Measurements from ENCODE around the gene ISLR.

DNA sequence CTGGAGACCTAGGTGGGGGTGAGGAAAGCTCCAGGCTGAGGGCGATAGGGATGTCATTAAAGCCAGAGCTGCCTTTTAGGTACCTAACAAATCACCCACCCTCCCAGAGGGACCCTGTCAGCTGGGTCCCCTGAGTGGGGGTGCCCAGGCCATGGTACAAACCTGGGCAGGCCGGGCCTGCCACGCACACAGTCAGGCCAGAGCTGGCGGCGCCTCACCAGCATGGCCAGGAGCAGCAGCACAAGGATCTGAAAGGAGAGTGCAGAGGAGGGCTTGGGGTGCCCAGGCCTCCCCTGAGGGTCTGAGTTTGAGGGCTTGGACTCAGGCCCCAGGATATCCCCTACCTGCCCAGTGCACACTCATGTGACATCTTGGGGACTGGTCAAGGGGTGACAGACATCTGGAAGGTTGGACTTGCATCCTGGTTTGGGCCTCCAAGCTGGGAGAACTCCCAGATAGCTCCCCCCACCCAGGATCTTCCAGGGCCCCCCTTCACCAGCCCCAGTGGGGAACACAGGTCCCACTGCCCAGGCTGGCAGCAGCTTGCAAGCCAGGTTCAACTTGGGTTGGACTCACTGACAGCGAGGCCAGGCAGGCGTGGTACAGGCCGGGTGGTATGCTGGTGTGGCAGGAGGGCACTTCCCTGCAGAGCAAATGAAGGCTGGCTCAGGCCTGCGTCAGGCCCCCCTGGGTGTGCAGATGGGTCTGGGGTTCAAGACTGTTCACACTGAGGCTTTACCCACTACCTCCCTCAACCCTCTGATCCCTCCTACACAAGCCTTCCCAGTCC, 23.9 kb downstream of the ISLR start:
- TF ChIP-seq YY1 (IDR thresholded peaks at IDR 0.05; ENCODE audit: insufficient read depth, insufficient read length): no peak
- TF ChIP-seq ZNF274 (IDR thresholded peaks at IDR 0.05; ENCODE audit: low read depth, low read length): no peak
- no peak for TF ChIP-seq SUZ12 (IDR thresholded peaks at IDR 0.05; ENCODE audit: extremely low read depth, insufficient read depth, insufficient read length)
